GM21381 (cell line): Measurements from ENCODE around the gene MXRA8.
A peak's percentile ranks its signal among the peaks of the same experiment; 100 is the strongest.
"Not testable (repeated sequence)": the region's sequence is repeated elsewhere in the genome, so short reads cannot be mapped to it uniquely, and the experiment has no call there.

Experiments used
- ATAC-seq: cut with Tn5 transposase; IDR thresholded peaks from one replicate; pipeline ENCODE4 v1.9.1; 2021; ENCODE audit warnings: mild to moderate bottlenecking, moderate library complexity; ENCODE audit not compliant: unreplicated experiment

MXRA8 gene

DNA sequence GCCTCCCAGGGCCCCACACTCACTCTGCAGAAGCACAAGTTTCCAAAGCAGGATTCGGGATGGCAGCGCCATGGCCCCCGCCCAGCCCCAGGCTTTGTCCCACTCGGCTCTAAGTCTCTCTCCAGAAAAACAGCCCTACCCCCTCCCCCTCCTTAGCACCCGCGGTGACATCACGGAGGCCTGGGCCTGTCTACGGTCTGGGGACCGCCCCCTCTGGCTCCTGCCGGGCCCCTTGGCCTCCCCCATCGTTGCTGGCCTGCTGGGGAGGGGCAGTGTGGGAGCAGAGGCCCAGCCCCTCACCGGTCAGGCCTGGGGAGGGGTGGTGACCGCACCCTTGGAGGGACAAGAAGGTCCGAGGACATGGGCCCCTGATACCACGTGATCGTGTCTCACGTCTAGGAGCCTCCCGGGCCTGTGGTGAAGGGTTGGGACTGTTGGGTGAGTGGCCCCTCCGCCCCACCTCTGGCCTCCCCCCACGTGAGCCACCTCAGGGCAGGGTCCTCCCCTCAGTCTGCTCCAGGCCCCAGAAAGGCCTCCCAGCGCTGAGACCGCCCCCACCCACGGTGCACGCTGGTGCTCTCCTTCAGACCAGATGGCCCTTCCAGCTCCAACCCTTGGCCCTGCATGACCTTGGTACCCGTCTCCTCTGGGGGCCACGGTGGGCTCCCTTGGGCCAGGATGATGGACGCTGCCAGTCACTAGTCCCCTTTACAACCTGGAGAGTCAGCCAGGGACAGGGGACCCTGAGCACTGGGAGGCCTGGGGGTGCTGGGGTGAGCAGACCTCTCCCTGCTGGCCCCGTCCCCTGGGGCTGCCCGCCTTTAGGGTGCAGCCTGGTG lies at the start of gene MXRA8:
Gene MXRA8, minus strand, starts transcription at position 123 of the 839 bp plus-strand sequence. Its CDS starts 51 bp downstream, at position 72.
- ATAC-seq = no peak

DNA sequence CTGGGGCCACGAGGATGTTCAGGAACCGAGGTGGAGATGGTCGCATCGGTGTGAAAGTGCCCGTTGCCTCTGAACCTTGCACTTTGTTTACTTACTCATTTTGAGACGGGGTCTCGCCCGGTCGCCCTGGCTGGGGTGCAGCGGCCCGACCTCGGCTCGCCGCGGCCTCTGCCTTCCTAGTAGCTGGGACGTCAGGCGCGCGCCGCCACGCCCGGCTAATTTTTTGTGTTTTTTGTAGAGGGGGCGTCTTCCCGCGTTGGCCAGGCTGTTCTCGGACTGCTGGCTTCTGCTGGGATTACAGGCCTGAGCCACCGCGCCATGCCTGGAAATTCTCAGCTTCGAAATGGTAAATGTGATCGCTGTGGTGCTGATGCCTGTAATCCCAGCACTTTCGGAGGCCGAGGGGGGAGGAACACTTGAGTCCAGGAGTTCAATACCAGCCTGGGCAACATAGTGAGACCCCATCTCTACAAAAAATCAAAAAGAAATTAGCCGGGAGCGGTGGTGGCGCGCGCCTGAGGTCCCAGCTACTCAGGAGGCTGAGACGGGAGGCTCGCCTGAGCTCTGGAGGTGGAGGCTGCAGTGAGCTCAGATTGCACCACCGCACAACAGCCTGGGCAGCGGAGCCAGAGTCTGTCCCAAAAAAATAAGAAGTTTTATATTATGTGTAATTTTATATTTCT lies 49.4 kb upstream of the MXRA8 start:
- peak; percentile 24 for ATAC-seq

DNA sequence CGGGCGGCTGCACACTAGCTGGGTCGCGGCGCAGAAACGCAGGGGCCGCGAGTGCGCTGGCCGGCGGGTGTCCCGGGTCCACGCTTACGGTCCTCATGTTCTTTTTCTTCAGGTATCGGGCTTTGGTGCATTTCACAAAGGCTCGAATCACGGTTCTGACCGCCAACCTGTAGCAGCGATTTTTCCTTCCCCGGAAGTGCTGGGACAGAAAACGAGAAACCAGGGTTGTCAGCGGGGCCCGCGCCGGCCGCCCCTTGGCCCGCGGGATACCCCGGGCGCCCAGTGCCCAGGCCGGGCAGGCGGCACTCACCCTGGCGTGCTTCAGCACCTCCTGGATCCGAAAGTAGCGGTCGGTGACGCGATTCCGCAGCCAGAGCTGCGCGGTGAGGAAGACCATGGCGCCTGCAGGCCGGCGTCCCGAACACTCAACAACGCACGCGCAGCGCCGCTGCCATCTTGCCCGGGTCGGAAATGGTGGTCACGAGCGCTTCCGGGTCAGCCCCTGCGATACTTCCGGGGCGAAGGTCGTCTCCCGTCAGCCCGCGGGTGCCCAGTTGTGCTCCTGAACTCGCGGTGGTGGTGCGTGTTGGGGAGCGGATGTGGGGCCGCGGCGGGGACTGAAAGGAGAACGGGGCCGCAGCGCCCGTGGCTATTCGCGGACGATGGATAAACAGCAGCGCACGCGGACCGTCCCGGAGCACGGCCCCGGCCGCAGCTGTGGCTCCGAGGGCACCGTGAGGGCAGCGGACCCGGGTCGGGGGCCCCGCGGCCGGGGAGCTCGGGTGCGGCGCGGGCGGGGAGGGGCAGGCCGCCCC lies 48.7 kb upstream of the MXRA8 start, which contains the start of gene MRPL20:
Gene MRPL20, minus strand, starts transcription at position 473 of the 815 bp plus-strand sequence. Its CDS starts 76 bp downstream, at position 397.
- ATAC-seq = peak; percentile 96

GRCh38 chr1:1406101-1406820 lies 47.9 kb upstream of the MXRA8 start:
- ATAC-seq = no peak

GRCh38 chr1:1403653-1404052 lies 45.3 kb upstream of the MXRA8 start:
- ATAC-seq = no peak

DNA sequence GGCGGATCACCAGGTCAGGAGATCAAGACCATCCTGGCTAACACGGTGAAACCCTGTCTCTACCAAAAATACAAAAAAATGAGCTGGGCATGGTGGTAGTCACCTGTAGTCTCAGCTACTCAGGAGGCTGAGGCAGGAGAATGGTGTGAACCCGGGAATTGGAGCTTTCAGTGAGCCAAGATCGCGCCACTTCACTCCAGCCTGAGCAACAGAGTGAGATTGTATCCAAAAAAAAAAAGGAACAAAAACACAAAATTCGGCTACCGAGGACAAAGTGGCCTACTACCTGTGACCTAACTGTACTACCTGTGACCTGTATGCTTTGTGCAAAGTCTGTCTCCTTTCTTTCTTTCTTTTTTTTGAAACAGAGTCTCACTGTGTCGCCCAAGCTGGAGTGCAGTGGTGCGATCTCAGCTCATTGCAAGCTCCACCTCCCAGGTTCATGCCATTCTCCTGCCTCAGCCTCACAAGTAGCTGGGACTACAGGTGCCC lies 44.6 kb upstream of the MXRA8 start:
- not testable (repeated sequence) for ATAC-seq

DNA sequence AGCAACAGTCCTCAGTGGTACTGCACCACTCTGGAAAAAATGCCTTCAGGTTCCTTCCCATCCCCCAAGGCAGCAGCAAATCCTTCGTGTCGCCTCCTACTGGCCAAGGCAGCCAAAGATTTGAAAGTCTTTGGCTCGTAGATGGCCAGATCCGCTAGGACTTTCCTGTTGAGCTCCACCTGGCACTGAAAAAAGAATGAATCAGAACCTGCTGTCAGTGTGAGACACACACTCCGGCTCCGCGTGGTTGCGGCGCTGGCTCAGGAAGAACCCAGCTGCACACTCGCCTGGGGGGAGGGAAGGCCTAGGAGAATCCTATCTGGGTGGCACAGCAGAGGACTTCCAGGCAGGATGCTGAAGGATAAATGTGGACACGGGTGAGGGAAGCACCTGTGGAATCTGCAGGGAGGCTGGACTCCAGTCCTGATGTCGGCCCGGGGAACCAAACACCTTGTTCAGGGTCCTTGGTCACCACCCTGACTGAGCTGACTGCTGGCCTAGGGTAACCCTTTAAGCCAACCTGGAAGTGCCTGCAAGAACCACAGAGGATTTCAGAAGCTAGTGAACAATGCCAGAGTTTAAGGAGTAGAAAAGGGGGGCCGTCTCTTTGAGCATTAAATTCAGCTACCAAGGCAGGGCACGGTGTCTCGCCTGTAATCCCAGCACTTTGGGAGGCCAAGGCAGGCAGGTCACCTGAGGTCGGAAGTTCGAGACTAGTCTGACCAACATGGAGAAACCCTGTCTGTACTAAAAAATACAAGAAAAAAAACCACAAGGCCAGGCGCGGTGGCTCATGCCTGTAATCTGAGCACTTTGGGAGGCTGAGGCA lies 43.9 kb upstream of the MXRA8 start:
- no peak for ATAC-seq

DNA sequence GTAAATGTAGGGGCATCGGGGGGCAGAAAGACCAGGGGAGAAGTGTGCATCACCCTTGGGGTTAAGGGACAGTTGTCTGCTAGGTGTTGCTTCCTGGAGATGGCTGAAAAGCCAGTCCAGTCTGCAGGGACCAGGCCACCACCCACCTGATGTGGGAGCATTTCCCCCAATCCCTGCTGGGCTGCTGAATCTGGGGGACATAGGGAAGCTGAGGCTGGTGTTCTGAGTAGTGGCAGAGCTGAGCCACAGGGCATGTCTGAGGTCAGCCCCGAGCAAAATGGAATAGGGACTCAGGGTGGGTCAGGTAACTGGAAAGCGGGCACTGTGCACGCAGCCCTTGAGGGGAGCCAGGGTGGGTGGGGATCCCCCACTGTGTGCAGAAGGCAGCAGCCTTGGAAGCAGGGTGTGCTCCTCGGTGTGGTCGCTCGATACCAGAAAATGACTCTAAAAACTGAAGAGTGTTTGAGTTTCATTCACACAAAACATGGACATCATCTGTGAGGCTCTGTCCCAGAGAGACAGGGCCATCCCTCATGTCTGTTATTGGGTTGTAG lies 43.2 kb upstream of the MXRA8 start:
- ATAC-seq = no peak

DNA sequence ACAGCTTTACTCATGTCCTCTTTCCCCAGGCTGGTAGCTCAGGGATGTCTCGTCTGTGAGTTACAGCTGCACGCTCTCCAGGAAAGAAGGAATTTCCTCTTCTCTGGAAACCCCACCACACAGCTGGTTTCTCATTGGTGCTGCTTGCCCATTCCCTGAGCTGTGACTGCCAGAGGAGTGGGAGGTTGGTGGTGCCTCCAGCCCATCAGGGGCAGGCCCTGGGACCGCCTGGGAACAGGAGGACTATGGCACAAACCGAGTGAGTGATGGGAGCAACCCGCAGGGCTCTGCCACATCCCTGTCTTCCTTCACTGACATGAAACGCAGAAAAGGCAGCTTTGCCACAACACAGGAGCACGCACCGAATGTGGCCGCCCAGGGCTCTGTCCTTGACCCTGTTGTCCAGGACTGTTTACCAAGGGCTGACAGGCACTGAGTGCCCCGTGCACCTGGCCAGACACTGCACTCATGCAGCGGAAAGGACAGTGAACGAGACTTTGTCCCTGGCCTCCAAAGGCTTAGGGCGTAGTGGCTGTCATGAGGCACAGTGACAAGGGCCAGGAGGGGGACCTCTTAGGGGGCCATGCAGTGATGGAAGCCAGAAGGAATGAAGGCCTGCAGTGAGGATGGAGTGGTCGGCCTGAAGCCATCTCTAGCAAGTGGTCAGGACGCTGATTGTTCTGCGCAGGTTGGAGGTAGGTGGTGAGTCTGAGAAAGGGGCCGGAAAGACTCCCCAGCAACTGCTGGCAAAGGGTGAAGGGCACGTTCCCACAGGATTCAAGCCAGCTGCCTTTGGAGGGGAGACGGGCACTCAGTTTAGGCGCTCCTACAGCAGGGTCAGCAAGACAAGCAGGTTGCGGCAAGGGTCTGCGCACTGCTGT lies 42.5 kb upstream of the MXRA8 start:
- ATAC-seq = no peak

GRCh38 chr1:1399872-1400575 lies 41.7 kb upstream of the MXRA8 start:
- no peak for ATAC-seq

- peak; percentile 93 for ATAC-seq
These were observed 41.0 kb upstream of the MXRA8 start, which contains the start of gene CCNL2 for GRCh38 chr1:1399187-1399871. Gene CCNL2, minus strand, starts transcription at chr1:1399335. Its CDS starts 29 bp downstream, at chr1:1399306.

- peak; percentile 13 for ATAC-seq
These were observed 40.4 kb upstream of the MXRA8 start for GRCh38 chr1:1398677-1399186.

- ATAC-seq = no peak
These were observed 39.6 kb upstream of the MXRA8 start for GRCh38 chr1:1397839-1398523.

DNA sequence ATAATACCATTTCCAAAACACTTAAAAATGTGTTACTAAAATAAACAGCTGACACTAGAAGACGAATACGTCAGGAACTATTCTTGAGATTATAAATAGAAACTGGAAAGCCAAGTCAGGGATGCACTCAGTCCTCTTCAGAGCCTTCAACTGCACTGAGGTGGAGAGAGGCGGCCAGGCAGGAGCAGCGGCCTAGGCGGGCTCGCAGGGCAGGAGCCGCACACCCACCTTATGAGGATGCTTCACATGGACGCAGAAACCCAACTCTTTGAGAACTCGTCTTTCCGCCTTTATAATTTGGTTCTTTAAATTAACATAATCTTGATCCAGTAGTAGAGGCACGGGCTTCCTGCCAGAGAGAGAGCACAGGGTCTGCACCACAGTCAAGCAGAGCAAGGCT lies 36.8 kb upstream of the MXRA8 start:
- no peak for ATAC-seq

- no peak for ATAC-seq
These were observed 35.8 kb upstream of the MXRA8 start for GRCh38 chr1:1394116-1394515.

- no peak for ATAC-seq
These were observed 35.1 kb upstream of the MXRA8 start for GRCh38 chr1:1393428-1393827.
